Spleen (tissue), 7 donors: ENCODE measurements around the gene TMED4.

Experiments used
- POLR2A ChIP-seq, 3 donors: fragments of 450-650 bp; IDR thresholded peaks; one replicate each; pipeline ENCODE4 v1.5.1; 2017; ENCODE audit warnings: antibody characterized with exemption in 3 of 3, mild to moderate bottlenecking in 1 of 3
- POLR2AphosphoS5 ChIP-seq, 3 donors: sonication (generic); formaldehyde crosslinking; IDR thresholded peaks; one replicate each; pipeline ENCODE4 v1.5.1; 2017; ENCODE audit warnings: antibody characterized with exemption in 3 of 3
- TF ChIP-seq, protein P1 (sequence below), 11 experiments: fragments of 200-600 bp in 7 of 11; fragments of 450-650 bp in 4 of 11; sonication (generic) in 4 of 11; IDR thresholded peaks in 8 of 11; conservative IDR thresholded peaks in 3 of 11; 1 replicate in 7 of 11; 2 replicates in 4 of 11; pipeline versions ENCODE4 v1.4.0 to v1.8.0; 2016 to 2021; ENCODE audit warnings: antibody characterized with exemption in 11 of 11, inconsistent platforms in 4 of 11, mild to moderate bottlenecking in 1 of 11
- donor health status: DM: no; HTN: no; CAD: no; lungs with moderate emphysema.
- donor health status: DM: no; HTN: no; CAD: no.
- donor health status: DM: no; HTN: no; CAD: no.

DNA sequence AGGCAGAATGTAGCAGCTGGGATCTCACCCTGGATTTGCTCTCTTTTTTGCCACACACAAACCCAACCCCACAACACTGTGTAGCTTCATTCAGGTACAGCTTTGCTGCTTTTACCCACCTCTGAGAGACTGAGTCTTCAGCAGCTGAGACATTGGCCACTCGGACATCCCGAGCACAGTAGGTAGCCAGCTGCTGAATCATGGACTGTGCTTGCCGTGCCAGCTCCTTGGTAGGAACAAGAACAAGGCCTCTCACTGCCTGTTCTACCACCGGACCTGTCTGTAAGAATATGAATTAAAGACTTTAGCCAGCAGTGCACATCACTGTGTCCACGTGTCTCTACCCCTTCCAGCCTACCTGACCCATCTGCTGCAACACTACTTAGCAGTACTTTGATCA lies 9.3 kb downstream of the TMED4 start:
- TF ChIP-seq, protein P1, sequence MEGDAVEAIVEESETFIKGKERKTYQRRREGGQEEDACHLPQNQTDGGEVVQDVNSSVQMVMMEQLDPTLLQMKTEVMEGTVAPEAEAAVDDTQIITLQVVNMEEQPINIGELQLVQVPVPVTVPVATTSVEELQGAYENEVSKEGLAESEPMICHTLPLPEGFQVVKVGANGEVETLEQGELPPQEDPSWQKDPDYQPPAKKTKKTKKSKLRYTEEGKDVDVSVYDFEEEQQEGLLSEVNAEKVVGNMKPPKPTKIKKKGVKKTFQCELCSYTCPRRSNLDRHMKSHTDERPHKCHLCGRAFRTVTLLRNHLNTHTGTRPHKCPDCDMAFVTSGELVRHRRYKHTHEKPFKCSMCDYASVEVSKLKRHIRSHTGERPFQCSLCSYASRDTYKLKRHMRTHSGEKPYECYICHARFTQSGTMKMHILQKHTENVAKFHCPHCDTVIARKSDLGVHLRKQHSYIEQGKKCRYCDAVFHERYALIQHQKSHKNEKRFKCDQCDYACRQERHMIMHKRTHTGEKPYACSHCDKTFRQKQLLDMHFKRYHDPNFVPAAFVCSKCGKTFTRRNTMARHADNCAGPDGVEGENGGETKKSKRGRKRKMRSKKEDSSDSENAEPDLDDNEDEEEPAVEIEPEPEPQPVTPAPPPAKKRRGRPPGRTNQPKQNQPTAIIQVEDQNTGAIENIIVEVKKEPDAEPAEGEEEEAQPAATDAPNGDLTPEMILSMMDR (IDR thresholded peaks at IDR 0.05 in 8 of 11, conservative IDR thresholded peaks at IDR 0.05 in 3 of 11): no peak
- TF ChIP-seq POLR2AphosphoS5 (IDR thresholded peaks at IDR 0.05): no peak
- TF ChIP-seq POLR2A (IDR thresholded peaks at IDR 0.05): no peak
